ENCODE results near the gene RAB5IF. TPM values are rescaled to one million over a fixed set of nuclear protein-coding genes. Genes with fewer than 3 reads are reported as not detected.

The RAB5IF gene
- total and polyA plus RNA-seq, 4 donors = 46.7 to 75.7 (median 69.1) TPM

- Histone ChIP-seq H3K27ac (ENCODE audit: low read depth, low read length) (no peak overlapping the region), H3K9me3 (ENCODE audit: control insufficient read depth, insufficient read depth, low read length) (no peaks in the 10 kb centered on the region), H3K4me3 (ENCODE audit: low read depth, low read length) (no peak overlapping the region), H3K4me1 (ENCODE audit: control insufficient read depth, insufficient read depth, low read length) (peaks cover 3% of the 10 kb centered on the region), H3K27me3 (ENCODE audit: control insufficient read depth, insufficient read depth, low read length) (no peaks in the 10 kb centered on the region), H3K36me3 (ENCODE audit: control insufficient read depth, insufficient read depth, low read length) (no peaks in the 10 kb centered on the region)
- DNase-seq (ENCODE audit: low read depth in 4 of 6, low spot score in 6 of 6) = peak in 3 of 6 donors; percentile 1 to 65 (median 14)
- WGBS (ENCODE audit: insufficient coverage) = 35% methylated on average over 11 of the region's 14 CpGs
These were observed 18.7 kb downstream of the RAB5IF start for GRCh38 chr20:36624068-36624943.

DNA sequence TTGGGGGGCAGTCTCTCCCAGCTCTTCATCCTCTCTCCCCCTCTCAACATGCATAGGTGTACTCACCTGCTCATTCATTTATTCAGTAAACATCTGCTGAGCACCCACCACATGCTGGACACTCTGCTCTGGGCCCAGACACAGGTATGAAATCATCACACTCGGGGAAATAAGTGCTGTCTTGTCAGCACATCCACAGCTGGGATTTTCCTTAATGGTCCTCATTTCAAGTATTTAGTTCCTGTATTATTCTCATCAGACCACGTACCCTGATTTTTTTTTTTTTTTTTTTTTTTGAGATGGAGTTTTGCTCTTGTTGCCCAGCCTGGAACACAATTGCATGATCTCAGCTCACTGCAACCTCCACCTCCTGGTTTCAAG is 19.4 kb downstream of the RAB5IF start:
- 80% methylated on average over 1 of the region's 2 CpGs for WGBS (ENCODE audit: insufficient coverage)
- no peaks in the 10 kb centered on the region for H3K9me3 ChIP-seq (ENCODE audit: control insufficient read depth, insufficient read depth, low read length)
- H3K27me3 ChIP-seq (ENCODE audit: control insufficient read depth, insufficient read depth, low read length) = no peaks in the 10 kb centered on the region
- H3K4me1 ChIP-seq (ENCODE audit: control insufficient read depth, insufficient read depth, low read length) = peaks cover 3% of the 10 kb centered on the region
- H3K36me3 ChIP-seq (ENCODE audit: control insufficient read depth, insufficient read depth, low read length) = no peaks in the 10 kb centered on the region
- H3K27ac ChIP-seq (ENCODE audit: low read depth, low read length) = no peak overlapping the region
- H3K4me3 ChIP-seq (ENCODE audit: low read depth, low read length) = no peak overlapping the region
- DNase-seq (ENCODE audit: low read depth in 4 of 6, low spot score in 6 of 6) = no peak

GRCh38 chr20:36628076-36628475 is 22.5 kb downstream of the RAB5IF start:
- H3K4me3 ChIP-seq (ENCODE audit: low read depth, low read length) = no peak overlapping the region
- H3K36me3 ChIP-seq (ENCODE audit: control insufficient read depth, insufficient read depth, low read length) = peaks cover 2% of the 10 kb centered on the region
- no peak for DNase-seq (ENCODE audit: low read depth in 4 of 6, low spot score in 6 of 6)
- 94% methylated on average over 6 of the region's 7 CpGs for WGBS (ENCODE audit: insufficient coverage)
- no peaks in the 10 kb centered on the region for H3K9me3 ChIP-seq (ENCODE audit: control insufficient read depth, insufficient read depth, low read length)
- peaks cover 3% of the 10 kb centered on the region for H3K4me1 ChIP-seq (ENCODE audit: control insufficient read depth, insufficient read depth, low read length)
- H3K27ac ChIP-seq (ENCODE audit: low read depth, low read length) = no peak overlapping the region
- no peaks in the 10 kb centered on the region for H3K27me3 ChIP-seq (ENCODE audit: control insufficient read depth, insufficient read depth, low read length)

GRCh38 chr20:36629719-36630681 is 24.4 kb downstream of the RAB5IF start:
- no peak for DNase-seq (ENCODE audit: low read depth in 4 of 6, low spot score in 6 of 6)
- 88% methylated on average over 9 of the region's 15 CpGs for WGBS (ENCODE audit: insufficient coverage)

GRCh38 chr20:36631646-36632045 is 26.1 kb downstream of the RAB5IF start:
- Histone ChIP-seq H3K9me3 (ENCODE audit: control insufficient read depth, insufficient read depth, low read length) (no peaks in the 10 kb centered on the region), H3K4me1 (ENCODE audit: control insufficient read depth, insufficient read depth, low read length) (no peaks in the 10 kb centered on the region), H3K27ac (ENCODE audit: low read depth, low read length) (no peak overlapping the region), H3K27me3 (ENCODE audit: control insufficient read depth, insufficient read depth, low read length) (no peaks in the 10 kb centered on the region), H3K4me3 (ENCODE audit: low read depth, low read length) (no peak overlapping the region), H3K36me3 (ENCODE audit: control insufficient read depth, insufficient read depth, low read length) (peaks cover 5% of the 10 kb centered on the region)
- WGBS (ENCODE audit: insufficient coverage) = 94% methylated on average over 6 of the region's 6 CpGs
- no peak for DNase-seq (ENCODE audit: low read depth in 4 of 6, low spot score in 6 of 6)

More at GRCh38 chr20:36629719-36630681, 24.4 kb downstream of the RAB5IF start:
- peaks cover 5% of the 10 kb centered on the region for H3K36me3 ChIP-seq (ENCODE audit: control insufficient read depth, insufficient read depth, low read length)
- no peak overlapping the region for H3K4me3 ChIP-seq (ENCODE audit: low read depth, low read length)
- H3K27ac ChIP-seq (ENCODE audit: low read depth, low read length) = no peak overlapping the region
- no peaks in the 10 kb centered on the region for H3K4me1 ChIP-seq (ENCODE audit: control insufficient read depth, insufficient read depth, low read length)
- H3K9me3 ChIP-seq (ENCODE audit: control insufficient read depth, insufficient read depth, low read length) = no peaks in the 10 kb centered on the region
- no peaks in the 10 kb centered on the region for H3K27me3 ChIP-seq (ENCODE audit: control insufficient read depth, insufficient read depth, low read length)

DNA sequence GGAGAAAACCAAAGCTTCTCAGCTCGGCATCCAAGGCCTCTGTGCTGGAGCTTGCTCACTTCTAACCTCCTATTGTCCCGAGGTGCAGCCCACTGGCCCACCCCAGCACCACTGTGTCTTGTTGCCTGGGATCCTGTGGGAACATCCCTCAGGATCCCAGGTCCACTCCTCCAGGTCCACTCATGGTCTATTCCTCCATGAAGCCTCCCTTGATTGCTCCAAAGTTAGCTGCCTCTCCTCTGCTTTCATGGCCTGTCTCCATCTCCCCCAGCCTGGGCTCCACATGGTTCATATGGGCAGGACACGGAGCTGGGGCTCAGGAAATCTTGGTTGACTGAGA is 26.5 kb downstream of the RAB5IF start:
- H3K36me3 ChIP-seq (ENCODE audit: control insufficient read depth, insufficient read depth, low read length) = peaks cover 5% of the 10 kb centered on the region
- no peak overlapping the region for H3K27ac ChIP-seq (ENCODE audit: low read depth, low read length)
- no peaks in the 10 kb centered on the region for H3K27me3 ChIP-seq (ENCODE audit: control insufficient read depth, insufficient read depth, low read length)
- H3K4me1 ChIP-seq (ENCODE audit: control insufficient read depth, insufficient read depth, low read length) = no peaks in the 10 kb centered on the region
- 77% methylated on average over 3 of the region's 3 CpGs for WGBS (ENCODE audit: insufficient coverage)
- no peaks in the 10 kb centered on the region for H3K9me3 ChIP-seq (ENCODE audit: control insufficient read depth, insufficient read depth, low read length)
- H3K4me3 ChIP-seq (ENCODE audit: low read depth, low read length) = no peak overlapping the region
- DNase-seq (ENCODE audit: low read depth in 4 of 6, low spot score in 6 of 6) = no peak

GRCh38 chr20:36632487-36633284 is 27.1 kb downstream of the RAB5IF start:
- DNase-seq (ENCODE audit: low read depth in 4 of 6, low spot score in 6 of 6) = no peak
- Histone ChIP-seq H3K4me3 (ENCODE audit: low read depth, low read length) (no peak overlapping the region), H3K27ac (ENCODE audit: low read depth, low read length) (no peak overlapping the region), H3K36me3 (ENCODE audit: control insufficient read depth, insufficient read depth, low read length) (peaks cover 5% of the 10 kb centered on the region), H3K4me1 (ENCODE audit: control insufficient read depth, insufficient read depth, low read length) (no peaks in the 10 kb centered on the region), H3K27me3 (ENCODE audit: control insufficient read depth, insufficient read depth, low read length) (no peaks in the 10 kb centered on the region), H3K9me3 (ENCODE audit: control insufficient read depth, insufficient read depth, low read length) (no peaks in the 10 kb centered on the region)
- WGBS (ENCODE audit: insufficient coverage) = 72% methylated on average over 11 of the region's 14 CpGs

DNA sequence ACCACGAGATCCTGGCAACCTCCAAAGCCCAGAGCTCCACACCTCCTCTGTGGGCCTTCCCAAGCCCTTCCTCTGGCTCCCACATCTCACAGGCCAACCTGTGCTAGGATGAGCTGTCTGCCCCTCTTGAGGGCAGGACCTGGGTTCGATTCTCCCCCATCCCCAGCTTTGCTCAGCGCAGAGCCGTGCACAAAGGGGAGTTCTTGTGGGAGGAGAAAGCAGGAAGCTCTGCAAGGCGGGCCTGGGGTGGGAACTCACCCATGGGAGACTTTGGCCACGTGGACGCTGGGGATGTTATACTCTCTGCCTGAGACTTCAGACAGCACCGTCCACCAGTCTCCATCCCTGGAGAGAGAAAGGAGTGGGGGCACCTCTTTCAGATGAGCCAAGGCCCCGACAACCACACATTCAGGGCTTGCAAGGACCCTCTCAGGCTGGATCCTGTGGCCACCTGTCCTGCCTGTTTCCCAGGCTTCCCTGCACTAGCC is 27.8 kb downstream of the RAB5IF start:
- Histone ChIP-seq H3K36me3 (ENCODE audit: control insufficient read depth, insufficient read depth, low read length) (peaks cover 5% of the 10 kb centered on the region), H3K9me3 (ENCODE audit: control insufficient read depth, insufficient read depth, low read length) (no peaks in the 10 kb centered on the region), H3K4me1 (ENCODE audit: control insufficient read depth, insufficient read depth, low read length) (no peaks in the 10 kb centered on the region), H3K27me3 (ENCODE audit: control insufficient read depth, insufficient read depth, low read length) (no peaks in the 10 kb centered on the region), H3K4me3 (ENCODE audit: low read depth, low read length) (no peak overlapping the region), H3K27ac (ENCODE audit: low read depth, low read length) (no peak overlapping the region)
- no peak for DNase-seq (ENCODE audit: low read depth in 4 of 6, low spot score in 6 of 6)
- WGBS (ENCODE audit: insufficient coverage) = 90% methylated on average over 6 of the region's 9 CpGs

- no peak for DNase-seq (ENCODE audit: low read depth in 4 of 6, low spot score in 6 of 6)
- Histone ChIP-seq H3K36me3 (ENCODE audit: control insufficient read depth, insufficient read depth, low read length) (peaks cover 5% of the 10 kb centered on the region), H3K4me3 (ENCODE audit: low read depth, low read length) (no peak overlapping the region), H3K4me1 (ENCODE audit: control insufficient read depth, insufficient read depth, low read length) (no peaks in the 10 kb centered on the region), H3K27me3 (ENCODE audit: control insufficient read depth, insufficient read depth, low read length) (no peaks in the 10 kb centered on the region), H3K27ac (ENCODE audit: low read depth, low read length) (no peak overlapping the region), H3K9me3 (ENCODE audit: control insufficient read depth, insufficient read depth, low read length) (no peaks in the 10 kb centered on the region)
- WGBS (ENCODE audit: insufficient coverage) = 95% methylated on average over 10 of the region's 11 CpGs
These were observed 28.8 kb downstream of the RAB5IF start for GRCh38 chr20:36634342-36634741.
